Stimulated activated CD4-positive, alpha-beta T cell treated with anti-CD3 and anti-CD28 coated beads, Interleukin-12 subunit alpha, Interleukin-12 subunit beta, amount 100 ng/mL, for 48 hours (primary cell): Measurements from ENCODE around the gene ARHGEF4.
A peak's percentile ranks its signal among the peaks of the same experiment; 100 is the strongest.

Experiments
- DNase-seq, 3 donors: peaks; one replicate each; pipeline ENCODE4 v3.0.0-alpha.2; 2020; ENCODE audit warnings: low read depth in 2 of 3, low spot score in 1 of 3

ARHGEF4 gene

GRCh38 chr2:131006561-131006960 is 169.8 kb downstream of the ARHGEF4 start:
- no peak for DNase-seq

GRCh38 chr2:131008967-131009366 is 172.3 kb downstream of the ARHGEF4 start:
- no peak for DNase-seq

GRCh38 chr2:131009713-131010475 is 173.2 kb downstream of the ARHGEF4 start:
- no peak for DNase-seq

GRCh38 chr2:131010566-131010965 is 173.9 kb downstream of the ARHGEF4 start:
- DNase-seq = no peak

GRCh38 chr2:131011486-131011885 is 174.8 kb downstream of the ARHGEF4 start:
- DNase-seq = no peak

GRCh38 chr2:131014141-131014540 is 177.4 kb downstream of the ARHGEF4 start:
- DNase-seq = no peak

- DNase-seq = no peak
Measured at GRCh38 chr2:131015764-131016163, 179.1 kb downstream of the ARHGEF4 start.

GRCh38 chr2:131016826-131017741 is 180.4 kb downstream of the ARHGEF4 start:
- DNase-seq = no peak

GRCh38 chr2:131022731-131023130 is 186.0 kb downstream of the ARHGEF4 start:
- no peak for DNase-seq

GRCh38 chr2:131023758-131024157 is 187.0 kb downstream of the ARHGEF4 start:
- DNase-seq = no peak

- DNase-seq = no peak
Measured at GRCh38 chr2:131026919-131027318, 190.2 kb downstream of the ARHGEF4 start.

- DNase-seq = no peak
Measured at GRCh38 chr2:131027566-131028528, 191.1 kb downstream of the ARHGEF4 start.

- DNase-seq = no peak
Measured at GRCh38 chr2:131029812-131030211, 193.1 kb downstream of the ARHGEF4 start.

- no peak for DNase-seq
Measured at GRCh38 chr2:131030478-131030971, 193.8 kb downstream of the ARHGEF4 start.

GRCh38 chr2:131031431-131031841 is 194.7 kb downstream of the ARHGEF4 start:
- DNase-seq = no peak

GRCh38 chr2:131031875-131032274 is 195.2 kb downstream of the ARHGEF4 start:
- no peak for DNase-seq

- DNase-seq = no peak
Measured at GRCh38 chr2:131032393-131032836, 195.7 kb downstream of the ARHGEF4 start.

- no peak for DNase-seq
Measured at GRCh38 chr2:131033786-131034121, 197.0 kb downstream of the ARHGEF4 start.

- DNase-seq = peak in 1 of 3 donors; percentile 7
Measured at GRCh38 chr2:131034122-131035051, 197.7 kb downstream of the ARHGEF4 start.
